ENCODE results near the gene DAP. TPM values are rescaled to one million over a fixed set of nuclear protein-coding genes. Genes with fewer than 3 reads are reported as not detected.

DAP gene
- total RNA-seq, 2 experiments from 2014 or later = 42.5 to 45.3 TPM

DNA sequence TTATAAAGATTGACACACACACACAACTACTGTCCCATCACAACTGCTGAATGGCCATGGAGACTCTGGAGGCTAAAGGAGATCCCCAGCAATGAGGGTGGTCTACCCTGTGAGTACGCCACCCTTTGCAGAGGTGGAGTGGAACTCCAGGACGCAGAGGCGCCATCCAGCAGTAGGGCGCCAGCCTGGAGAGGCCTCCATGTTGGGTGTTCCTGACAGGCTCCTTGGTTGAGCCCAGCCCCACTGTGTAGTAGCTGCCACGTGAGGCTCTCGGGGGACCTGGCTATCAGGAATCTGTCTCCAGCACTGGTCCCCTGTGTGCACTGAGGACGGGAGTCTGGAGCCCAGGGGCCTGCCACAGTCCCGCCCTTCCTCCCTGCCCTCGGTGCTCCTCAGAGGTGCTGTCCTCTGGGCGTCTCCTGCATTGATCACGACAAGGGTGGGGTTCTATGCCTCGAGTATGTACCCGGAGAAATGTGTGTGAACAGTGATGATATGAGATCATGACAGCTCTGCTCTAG is 72.3 kb downstream of the DAP start:
- ATAC-seq (no peak), DNase-seq (no peak)
- H3K27me3 Mint-ChIP-seq = no peaks in the 10 kb centered on the region
- intact Hi-C loops (cut with micrococcal nuclease) = no loop called here
- no peaks in the 10 kb centered on the region for H3K9me3 Mint-ChIP-seq
- no peak overlapping the region for H3K4me3 Mint-ChIP-seq
- ChIA-PET CTCF (interaction anchor here (0.7 to 2.6 kb wide), 6 partner anchors 10 to 237 kb away, joined by 3 to 21 read pairs (median 4); no protein-coding TSS in a partner anchor), POLR2A (interaction anchor here (0.7 kb wide), 1 partner anchor 20 kb away, joined by 3 read pairs; no protein-coding TSS in a partner anchor)
- H3K4me1 Mint-ChIP-seq (ENCODE audit: low read depth) = no peaks in the 10 kb centered on the region
- peak overlapping the region; percentile 17 for H3K27ac Mint-ChIP-seq
- TF ChIP-seq CTCF (IDR thresholded peaks at IDR 0.05) = no peak
- H3K36me3 Mint-ChIP-seq (ENCODE audit: low read depth) = peaks cover 14% of the 10 kb centered on the region

GRCh38 chr5:10686890-10687289 is 74.1 kb downstream of the DAP start:
- intact Hi-C loops (cut with micrococcal nuclease) = no loop called here
- Mint-ChIP-seq H3K36me3 (ENCODE audit: low read depth) (peaks cover 19% of the 10 kb centered on the region), H3K27ac (no peak overlapping the region), H3K9me3 (no peaks in the 10 kb centered on the region), H3K27me3 (no peaks in the 10 kb centered on the region), H3K4me3 (no peak overlapping the region), H3K4me1 (ENCODE audit: low read depth) (no peaks in the 10 kb centered on the region)
- no peak for ATAC-seq
- DNase-seq = no peak
- TF ChIP-seq CTCF (IDR thresholded peaks at IDR 0.05) = no peak
- ChIA-PET CTCF (interaction anchor here (0.7 to 1.7 kb wide), 4 partner anchors 15 to 234 kb away, joined by 3 to 5 read pairs (median 4); no protein-coding TSS in a partner anchor), POLR2A (no interaction called here)

DNA sequence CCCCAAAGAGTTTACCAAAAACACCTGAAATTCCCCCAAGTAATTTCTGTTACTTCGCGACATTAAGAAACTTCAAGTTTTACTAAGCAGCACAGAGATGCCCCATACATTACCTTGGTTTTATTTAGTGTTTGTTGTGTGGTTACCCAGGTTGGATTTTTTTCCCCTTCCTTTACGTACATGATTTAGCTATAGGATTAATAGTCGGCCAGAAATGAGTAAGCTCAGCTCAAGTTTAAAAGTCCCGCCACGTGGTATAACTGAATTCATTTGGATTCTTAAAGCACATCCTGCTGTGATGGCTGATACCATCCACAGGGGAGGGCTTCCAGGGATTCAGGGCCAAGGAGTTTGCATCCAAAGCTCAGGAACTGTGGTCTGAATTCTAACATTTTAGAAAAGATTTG is 75.9 kb downstream of the DAP start:
- intact Hi-C loops (cut with micrococcal nuclease) = no loop called here
- Mint-ChIP-seq H3K9me3 (no peaks in the 10 kb centered on the region), H3K4me1 (ENCODE audit: low read depth) (no peaks in the 10 kb centered on the region), H3K36me3 (ENCODE audit: low read depth) (peaks cover 28% of the 10 kb centered on the region), H3K4me3 (no peak overlapping the region), H3K27me3 (no peaks in the 10 kb centered on the region), H3K27ac (no peak overlapping the region)
- DNase-seq (no peak), ATAC-seq (peak; percentile 28)
- ChIA-PET POLR2A (interaction anchor here (1.0 kb wide), 1 partner anchor 50 kb away, joined by 3 read pairs; no protein-coding TSS in a partner anchor), CTCF (interaction anchor here (1.8 kb wide), 1 partner anchor 17 kb away, joined by 7 read pairs; no protein-coding TSS in a partner anchor)
- no peak for TF ChIP-seq CTCF (IDR thresholded peaks at IDR 0.05)

DNA sequence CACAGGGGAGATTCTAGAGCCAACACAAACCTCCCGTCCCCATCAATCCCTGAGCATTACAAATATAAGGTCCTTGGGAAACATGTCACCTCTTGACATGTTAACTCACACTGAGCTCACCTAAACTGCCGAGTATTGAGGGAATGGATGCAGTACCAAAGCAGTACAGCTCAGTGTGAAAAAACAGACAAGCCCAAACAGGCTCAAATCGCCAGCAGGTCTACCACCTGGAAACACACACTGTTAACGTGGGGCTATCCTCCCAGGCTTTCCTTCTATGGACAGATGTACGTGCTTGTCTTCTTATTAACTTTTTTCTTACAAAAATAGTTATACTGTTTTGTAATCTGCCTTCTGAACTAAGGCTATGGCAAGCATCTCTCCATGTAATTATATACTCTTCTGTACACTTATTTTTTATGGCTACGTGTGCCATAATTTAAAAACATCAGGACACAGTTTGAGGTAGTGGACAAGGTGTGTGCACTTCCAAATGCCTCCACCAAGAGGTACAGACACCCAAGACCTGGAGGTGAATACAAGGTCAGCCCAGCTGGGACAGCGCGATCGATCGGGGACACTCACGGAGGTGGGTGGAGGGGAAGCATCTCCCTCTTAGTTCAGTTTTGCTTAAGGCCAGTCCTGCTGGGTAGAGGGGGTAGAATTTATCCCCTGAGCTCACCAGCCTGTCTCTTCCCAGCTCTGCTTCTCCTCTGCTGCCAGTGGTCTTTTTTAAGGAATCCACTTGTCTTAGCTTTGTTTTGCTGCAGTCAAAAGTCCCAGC is 76.5 kb downstream of the DAP start:
- Mint-ChIP-seq H3K36me3 (ENCODE audit: low read depth) (peaks cover 30% of the 10 kb centered on the region), H3K9me3 (no peaks in the 10 kb centered on the region), H3K27me3 (no peaks in the 10 kb centered on the region), H3K4me1 (ENCODE audit: low read depth) (no peaks in the 10 kb centered on the region), H3K4me3 (no peak overlapping the region), H3K27ac (no peak overlapping the region)
- intact Hi-C loops (cut with micrococcal nuclease) = no loop called here
- ChIA-PET POLR2A (interaction anchor here (1.0 kb wide), 1 partner anchor 49 kb away, joined by 3 read pairs; no protein-coding TSS in a partner anchor), CTCF (interaction anchor here (1.8 kb wide), 1 partner anchor 18 kb away, joined by 7 read pairs; no protein-coding TSS in a partner anchor)
- no peak for TF ChIP-seq CTCF (IDR thresholded peaks at IDR 0.05)
- no peak for ATAC-seq
- no peak for DNase-seq
